Gastroesophageal sphincter (tissue), 3 donors: ENCODE measurements around the gene COL18A1.

Experiments
- EP300 ChIP-seq: sonication (generic); formaldehyde crosslinking; IDR thresholded peaks from one replicate; pipeline ENCODE4 v1.6.1; 2017; ENCODE audit warnings: antibody characterized with exemption, mild to moderate bottlenecking
- POLR2A ChIP-seq, 2 donors: fragments of 450-650 bp; IDR thresholded peaks; one replicate each; pipeline ENCODE4 v1.6.1; 2017; ENCODE audit warnings: antibody characterized with exemption in 2 of 2, mild to moderate bottlenecking in 2 of 2, moderate library complexity in 1 of 2
- TF ChIP-seq, protein P1 (sequence below), 4 experiments: fragments of 200-600 bp in 2 of 4; fragments of 450-650 bp in 2 of 4; sonication (generic) in 1 of 4; IDR thresholded peaks; one replicate each; pipeline ENCODE4 v1.5.1; 2017 to 2019; ENCODE audit warnings: antibody characterized with exemption in 4 of 4, mild to moderate bottlenecking in 2 of 4, moderate library complexity in 2 of 4

DNA sequence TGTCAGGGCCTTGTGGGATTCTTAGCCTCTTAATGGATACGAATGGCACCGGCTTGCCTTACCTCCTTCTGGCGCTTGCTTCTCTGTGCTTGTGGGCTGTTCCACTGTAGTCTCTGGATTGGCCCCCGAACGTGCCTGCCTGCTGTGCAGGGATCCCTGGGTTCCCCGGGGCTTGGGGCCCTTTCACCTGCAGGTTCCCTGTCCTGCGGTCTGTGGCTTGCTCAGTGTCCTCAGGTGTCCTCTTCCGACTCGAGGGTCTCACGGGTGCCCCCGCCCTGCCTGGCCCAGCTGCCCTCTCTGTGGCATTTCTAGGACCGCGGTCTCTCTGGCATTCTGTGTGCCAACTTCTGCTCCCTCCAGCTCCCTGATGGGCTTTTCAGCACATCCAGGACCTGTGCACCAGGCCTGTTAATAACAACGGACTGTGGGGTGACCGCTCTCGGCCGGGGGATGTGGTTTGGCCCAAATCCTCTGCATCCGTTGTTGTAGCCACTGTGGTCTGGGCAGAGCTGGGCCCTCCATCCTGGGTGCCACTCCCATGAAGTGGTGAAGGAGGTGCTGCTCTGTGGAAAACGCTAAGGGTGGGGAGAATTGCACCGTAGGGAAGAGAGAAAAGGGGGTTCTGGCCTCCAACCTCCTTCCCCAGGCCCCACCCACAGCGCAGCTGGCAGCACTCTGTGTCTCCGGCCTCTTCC lies 12.4 kb downstream of the COL18A1 start:
- TF ChIP-seq, protein P1, sequence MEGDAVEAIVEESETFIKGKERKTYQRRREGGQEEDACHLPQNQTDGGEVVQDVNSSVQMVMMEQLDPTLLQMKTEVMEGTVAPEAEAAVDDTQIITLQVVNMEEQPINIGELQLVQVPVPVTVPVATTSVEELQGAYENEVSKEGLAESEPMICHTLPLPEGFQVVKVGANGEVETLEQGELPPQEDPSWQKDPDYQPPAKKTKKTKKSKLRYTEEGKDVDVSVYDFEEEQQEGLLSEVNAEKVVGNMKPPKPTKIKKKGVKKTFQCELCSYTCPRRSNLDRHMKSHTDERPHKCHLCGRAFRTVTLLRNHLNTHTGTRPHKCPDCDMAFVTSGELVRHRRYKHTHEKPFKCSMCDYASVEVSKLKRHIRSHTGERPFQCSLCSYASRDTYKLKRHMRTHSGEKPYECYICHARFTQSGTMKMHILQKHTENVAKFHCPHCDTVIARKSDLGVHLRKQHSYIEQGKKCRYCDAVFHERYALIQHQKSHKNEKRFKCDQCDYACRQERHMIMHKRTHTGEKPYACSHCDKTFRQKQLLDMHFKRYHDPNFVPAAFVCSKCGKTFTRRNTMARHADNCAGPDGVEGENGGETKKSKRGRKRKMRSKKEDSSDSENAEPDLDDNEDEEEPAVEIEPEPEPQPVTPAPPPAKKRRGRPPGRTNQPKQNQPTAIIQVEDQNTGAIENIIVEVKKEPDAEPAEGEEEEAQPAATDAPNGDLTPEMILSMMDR (IDR thresholded peaks at IDR 0.05), result no peak
- TF ChIP-seq EP300, result no peak
- no peak for TF ChIP-seq POLR2A (IDR thresholded peaks at IDR 0.05)
